Trophoblast cell (in vitro differentiated cells and primary cell): ENCODE data around the gene PABPN1.
A peak's percentile ranks its signal among the peaks of the same experiment; 100 is the strongest.

Source experiments
- DNase-seq, 2 donors: peaks; one replicate each; pipeline ENCODE4 v3.0.0-alpha.2; 2016
- H2AFZ ChIP-seq: 2 replicates; pipeline ENCODE4 v1.6.1; 2013; ENCODE audit warnings: low read length, moderate library complexity, mild to moderate bottlenecking; ENCODE audit not compliant: insufficient read depth, poor library complexity
- H2AK5ac ChIP-seq: 2 replicates; pipeline ENCODE4 v1.6.1; 2013; ENCODE audit warnings: mild to moderate bottlenecking, low read length
- H2BK120ac ChIP-seq: 2 replicates; pipeline ENCODE4 v1.6.1; 2013; ENCODE audit warnings: low read length, mild to moderate bottlenecking, moderate library complexity; ENCODE audit not compliant: insufficient read depth, poor library complexity
- H2BK12ac ChIP-seq: 2 replicates; pipeline ENCODE4 v1.6.1; 2013; ENCODE audit warnings: mild to moderate bottlenecking, low read length, moderate library complexity
- H2BK5ac ChIP-seq: 2 replicates; pipeline ENCODE4 v1.6.1; 2013; ENCODE audit warnings: low read length, low read depth, moderate library complexity, mild to moderate bottlenecking; ENCODE audit not compliant: poor library complexity
- H3K14ac ChIP-seq: 2 replicates; pipeline ENCODE4 v1.6.1; 2013; ENCODE audit warnings: mild to moderate bottlenecking, low read length
- H3K18ac ChIP-seq: 2 replicates; pipeline ENCODE4 v1.6.1; 2013; ENCODE audit warnings: mild to moderate bottlenecking, low read length
- H3K23ac ChIP-seq: 2 replicates; pipeline ENCODE4 v1.6.1; 2013; ENCODE audit warnings: low read length
- H3K27ac ChIP-seq: 2 replicates; pipeline ENCODE4 v1.5.1; 2013; ENCODE audit warnings: low read depth, mild to moderate bottlenecking, inconsistent platforms, low read length, moderate library complexity
- H3K27me3 ChIP-seq: 2 replicates; pipeline ENCODE4 v1.6.1; 2013; ENCODE audit warnings: inconsistent platforms, mild to moderate bottlenecking, low read length, moderate library complexity; ENCODE audit not compliant: insufficient read depth
- H3K36me3 ChIP-seq, 2 experiments: 1 replicate in 1 of 2; 2 replicates in 1 of 2; pipeline ENCODE4 v1.6.1; 2013; ENCODE audit warnings: low read length in 2 of 2, mild to moderate bottlenecking in 2 of 2, moderate library complexity in 1 of 2; ENCODE audit not compliant: insufficient read depth in 2 of 2, control insufficient read depth in 1 of 2
- H3K4ac ChIP-seq: 2 replicates; pipeline ENCODE4 v1.6.1; 2013; ENCODE audit warnings: low read depth, mild to moderate bottlenecking, low read length, moderate library complexity
- H3K4me1 ChIP-seq, 2 experiments: 1 replicate in 1 of 2; 2 replicates in 1 of 2; pipeline ENCODE4 v1.6.1; 2013; ENCODE audit warnings: low read length in 2 of 2, mild to moderate bottlenecking in 2 of 2, moderate library complexity in 1 of 2; ENCODE audit not compliant: insufficient read depth in 2 of 2, control insufficient read depth in 1 of 2
- H3K4me2 ChIP-seq: 2 replicates; pipeline ENCODE4 v1.6.1; 2013; ENCODE audit warnings: inconsistent platforms, mild to moderate bottlenecking, low read length, moderate library complexity
- H3K4me3 ChIP-seq: 2 replicates; pipeline ENCODE4 v1.5.1; 2013; ENCODE audit warnings: mild to moderate bottlenecking, low read depth, low read length, inconsistent platforms
- H3K79me1 ChIP-seq: one replicate; pipeline ENCODE4 v1.6.1; 2013; ENCODE audit warnings: low read length
- H3K79me2 ChIP-seq: 2 replicates; pipeline ENCODE4 v1.6.1; 2013; ENCODE audit warnings: low read length, mild to moderate bottlenecking; ENCODE audit not compliant: control insufficient read depth, insufficient read depth, poor library complexity
- H3K9ac ChIP-seq: 2 replicates; pipeline ENCODE4 v1.6.1; 2013; ENCODE audit warnings: mild to moderate bottlenecking, low read length
- H3K9me3 ChIP-seq: 2 replicates; pipeline ENCODE4 v1.6.1; 2013; ENCODE audit warnings: low read depth, mild to moderate bottlenecking, control low read depth, inconsistent platforms, low read length; ENCODE audit not compliant: insufficient read depth
- H4K12ac ChIP-seq: 2 replicates; pipeline ENCODE4 v1.6.1; 2013; ENCODE audit warnings: low read depth, mild to moderate bottlenecking, low read length, moderate library complexity
- H4K8ac ChIP-seq: 2 replicates; pipeline ENCODE4 v1.6.1; 2013; ENCODE audit warnings: low read depth, mild to moderate bottlenecking, low read length, moderate library complexity
- H4K91ac ChIP-seq: one replicate; pipeline ENCODE4 v1.6.1; 2013; ENCODE audit warnings: low read depth, mild to moderate bottlenecking, low read length, moderate library complexity
- WGBS: extraction: QIAGEN DNeasy Blood & Tissue Kit; methylation state at CpG from one replicate; pipeline ENCODE4 v1.1.7; 2013; ENCODE audit warnings: missing lambda C conversion rate; ENCODE audit not compliant: insufficient read length, insufficient coverage; ENCODE audit errors: extremely low coverage; 5-methylcytosine and 5-hydroxymethylcytosine counted together

The PABPN1 gene

DNA sequence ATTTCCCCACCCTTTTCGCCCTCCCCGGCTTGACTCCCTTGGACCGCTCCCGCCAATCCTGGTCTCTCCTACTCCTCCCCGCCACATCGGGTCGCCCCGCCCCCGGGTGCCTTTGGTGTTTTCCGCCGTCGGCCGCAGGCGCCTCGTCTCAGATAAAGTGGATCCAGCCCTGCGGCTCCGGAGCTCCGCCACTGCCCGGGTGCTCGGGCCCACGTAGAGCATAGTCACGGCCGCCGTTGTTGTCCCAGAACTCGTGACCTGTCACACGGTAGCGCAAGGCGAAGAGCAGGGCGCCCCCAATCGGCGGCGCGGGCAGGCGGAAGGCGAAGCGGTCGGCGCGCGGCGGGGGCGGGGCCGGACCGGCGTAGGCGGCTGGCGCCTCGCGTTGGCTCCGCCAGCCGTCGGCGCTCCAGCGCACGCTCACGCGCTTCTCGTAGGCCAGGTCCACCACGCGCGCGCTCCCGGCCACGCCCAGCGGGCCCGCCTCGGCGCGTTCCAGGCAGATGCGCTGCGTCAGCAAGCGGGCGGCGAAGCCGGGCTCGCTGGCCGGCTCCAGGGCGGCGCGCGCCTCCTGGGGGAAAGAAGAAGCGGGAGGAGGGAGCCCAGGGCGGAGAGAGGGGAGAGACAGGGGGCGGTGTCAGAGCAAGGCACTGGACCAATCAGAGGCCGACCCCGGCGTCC is 19.8 kb upstream of the PABPN1 start:
- peak overlapping the region; percentile 95 for H4K8ac ChIP-seq

GRCh38 chr14:23301969-23302289 is 19.3 kb upstream of the PABPN1 start:
- Histone ChIP-seq H3K27ac (peak overlapping the region; percentile 72), H3K27me3 (no peaks in the 10 kb centered on the region), H2BK120ac (peak overlapping the region; percentile 52), H2AK5ac (peak overlapping the region; percentile 35), H4K8ac (peak overlapping the region; percentile 88), H3K14ac (peak overlapping the region; percentile 90), H3K18ac (peak overlapping the region; percentile 80), H3K79me1 (peaks cover 20% of the 10 kb centered on the region), H4K12ac (peak overlapping the region; percentile 92), H2AFZ (peak overlapping the region; percentile 95), H3K4me2 (peak overlapping the region; percentile 86), H3K9me3 (no peaks in the 10 kb centered on the region), H3K4ac (peak overlapping the region; percentile 72), H3K79me2 (peaks cover 13% of the 10 kb centered on the region), H3K4me3 (peak overlapping the region; percentile 76), H2BK5ac (peak overlapping the region; percentile 36), H3K4me1 (peaks cover 0 to 8% of the 10 kb centered on the region in 2 experiments), H4K91ac (peak overlapping the region; percentile 75), H3K23ac (no peak overlapping the region), H2BK12ac (peak overlapping the region; percentile 15), H3K36me3 (peaks cover 0 to 2% of the 10 kb centered on the region in 2 experiments), H3K9ac (peak overlapping the region; percentile 24)
- no peak for DNase-seq
- no CpG with 5 or more reads among the region's 25 CpGs for WGBS

More for the DNA sequence above, 19.8 kb upstream of the PABPN1 start:
- peak overlapping the region; percentile 95 for H4K91ac ChIP-seq
- H3K23ac ChIP-seq: no peak overlapping the region
- H3K79me2 ChIP-seq: peaks cover 11% of the 10 kb centered on the region
- peak overlapping the region; percentile 84 for H3K4me3 ChIP-seq
- peak; percentile 99 for DNase-seq
- H3K4ac ChIP-seq: peak overlapping the region; percentile 56
- no peak overlapping the region for H2AK5ac ChIP-seq
- peak overlapping the region; percentile 83 for H3K18ac ChIP-seq
- H2BK12ac ChIP-seq: no peak overlapping the region
- H3K27me3 ChIP-seq: no peaks in the 10 kb centered on the region
- peak overlapping the region; percentile 68 for H2BK120ac ChIP-seq
- H3K4me1 ChIP-seq: peaks cover 0 to 8% of the 10 kb centered on the region in 2 experiments
- H3K27ac ChIP-seq: peak overlapping the region; percentile 100
- H3K9me3 ChIP-seq: no peaks in the 10 kb centered on the region
- peak overlapping the region; percentile 95 for H3K14ac ChIP-seq
- peak overlapping the region; percentile 95 for H2AFZ ChIP-seq
- H3K4me2 ChIP-seq: peak overlapping the region; percentile 86
- peak overlapping the region; percentile 93 for H3K9ac ChIP-seq
- H2BK5ac ChIP-seq: peak overlapping the region; percentile 97
- H3K79me1 ChIP-seq: peaks cover 17% of the 10 kb centered on the region
- H4K12ac ChIP-seq: peak overlapping the region; percentile 90
- peaks cover 0 to 2% of the 10 kb centered on the region in 2 experiments for H3K36me3 ChIP-seq
- WGBS: no CpG with 5 or more reads among the region's 87 CpGs

GRCh38 chr14:23302290-23303225 is 18.7 kb upstream of the PABPN1 start, which contains the start of gene PPP1R3E:
Gene PPP1R3E (minus strand): TSS chr14:23302859. CDS start chr14:23302576, 283 bp downstream.
- Histone ChIP-seq H3K23ac (no peak within 1 kb of the TSS), H2AK5ac (peak within 1 kb of the TSS; percentile 35), H3K4me1 (peaks cover 2 to 10% of the 10 kb centered on the region in 2 experiments), H3K4ac (peak within 1 kb of the TSS; percentile 72), H2BK120ac (peak within 1 kb of the TSS; percentile 52), H3K4me2 (peak within 1 kb of the TSS; percentile 86), H2BK5ac (peak within 1 kb of the TSS; percentile 36), H4K91ac (peak within 1 kb of the TSS; percentile 75), H3K27me3 (no peaks in the 10 kb centered on the region), H3K9me3 (no peaks in the 10 kb centered on the region), H3K9ac (peak within 1 kb of the TSS; percentile 24), H3K79me2 (peaks cover 18% of the 10 kb centered on the region), H2BK12ac (peak within 1 kb of the TSS; percentile 15), H3K36me3 (peaks cover 0 to 3% of the 10 kb centered on the region in 2 experiments), H3K27ac (peak within 1 kb of the TSS; percentile 72), H2AFZ (peak within 1 kb of the TSS; percentile 95), H3K4me3 (peak within 1 kb of the TSS; percentile 76), H4K8ac (peak within 1 kb of the TSS; percentile 88), H3K14ac (peak within 1 kb of the TSS; percentile 90), H3K79me1 (peaks cover 23% of the 10 kb centered on the region), H3K18ac (peak within 1 kb of the TSS; percentile 80), H4K12ac (peak within 1 kb of the TSS; percentile 92)
- WGBS: no CpG with 5 or more reads among the region's 81 CpGs
- peak; percentile 62 to 73 for DNase-seq

- peak within 1 kb of the TSS; percentile 90 for H2BK5ac ChIP-seq
- H4K8ac ChIP-seq: peak within 1 kb of the TSS; percentile 94
- H3K23ac ChIP-seq: no peak within 1 kb of the TSS
- peak within 1 kb of the TSS; percentile 96 for H2AK5ac ChIP-seq
- peaks cover 16% of the 10 kb centered on the region for H3K79me1 ChIP-seq
- H3K4ac ChIP-seq: peak within 1 kb of the TSS; percentile 97
- peaks cover 18% of the 10 kb centered on the region for H3K79me2 ChIP-seq
- H4K12ac ChIP-seq: peak within 1 kb of the TSS; percentile 81
- peak within 1 kb of the TSS; percentile 93 for H2BK120ac ChIP-seq
- WGBS: no CpG with 5 or more reads among the region's 24 CpGs
- peak within 1 kb of the TSS; percentile 87 for H2AFZ ChIP-seq
- peak within 1 kb of the TSS; percentile 81 for H3K4me3 ChIP-seq
- H4K91ac ChIP-seq: peak within 1 kb of the TSS; percentile 98
- H3K4me2 ChIP-seq: peak within 1 kb of the TSS; percentile 76
- H3K27me3 ChIP-seq: no peaks in the 10 kb centered on the region
- H3K36me3 ChIP-seq: peaks cover 26 to 29% of the 10 kb centered on the region in 2 experiments
- peaks cover 11 to 14% of the 10 kb centered on the region in 2 experiments for H3K4me1 ChIP-seq
- peak within 1 kb of the TSS; percentile 51 for H2BK12ac ChIP-seq
- H3K9me3 ChIP-seq: no peaks in the 10 kb centered on the region
- peak within 1 kb of the TSS; percentile 86 for H3K9ac ChIP-seq
- peak within 1 kb of the TSS; percentile 29 for H3K27ac ChIP-seq
- DNase-seq: peak; percentile 81 to 85
- H3K14ac ChIP-seq: peak within 1 kb of the TSS; percentile 88
- peak within 1 kb of the TSS; percentile 75 for H3K18ac ChIP-seq
These were observed 14.7 kb upstream of the PABPN1 start, which contains the start of gene BCL2L2 for GRCh38 chr14:23306412-23307145. Gene BCL2L2 (plus strand): TSS chr14:23306833. CDS start chr14:23307768, 935 bp downstream.
